ENCODE measurements around the gene RSRC2. TPM values are rescaled to one million over a fixed set of nuclear protein-coding genes. Genes with fewer than 3 reads are reported as not detected.
"Not testable (repeated sequence)": the region's sequence is repeated elsewhere in the genome, so short reads cannot be mapped to it uniquely, and the experiment has no call there.

The RSRC2 gene
- total RNA-seq, 3 donors from 2014 or later: 57.3 to 72.5 (median 60.4) TPM

- ATAC-seq (no peak), DNase-seq (no peak)
- Histone ChIP-seq H3K36me3 (ENCODE audit: low read depth) (peaks cover 11% of the 10 kb centered on the region), H3K9me3 (no peaks in the 10 kb centered on the region), H3K4me1 (ENCODE audit: low read depth) (no peaks in the 10 kb centered on the region), H3K4me3 (no peak overlapping the region)
- intact Hi-C loops (cut with DNase I, micrococcal nuclease): no loop called here
- TF ChIP-seq CTCF (IDR thresholded peaks at IDR 0.05): no peak
Measured at GRCh38 chr12:122486805-122487426, 39.8 kb downstream of the RSRC2 start.

GRCh38 chr12:122486360-122486759 lies 40.4 kb downstream of the RSRC2 start:
- H3K4me1 ChIP-seq (ENCODE audit: low read depth); ATAC-seq; H3K9me3 ChIP-seq; H3K4me3 ChIP-seq; intact Hi-C loops (cut with DNase I, micrococcal nuclease); DNase-seq: not testable (repeated sequence)
- H3K36me3 ChIP-seq (ENCODE audit: low read depth): peaks cover 11% of the 10 kb centered on the region

- H3K4me3 ChIP-seq; H3K9me3 ChIP-seq; H3K4me1 ChIP-seq (ENCODE audit: low read depth); ATAC-seq; DNase-seq; intact Hi-C loops (cut with DNase I, micrococcal nuclease): not testable (repeated sequence)
- H3K36me3 ChIP-seq (ENCODE audit: low read depth): peaks cover 11% of the 10 kb centered on the region
Measured at GRCh38 chr12:122484385-122484784, 42.4 kb downstream of the RSRC2 start.

GRCh38 chr12:122483969-122484368 lies 42.8 kb downstream of the RSRC2 start:
- DNase-seq (no peak), ATAC-seq (no peak)
- Histone ChIP-seq H3K9me3 (no peaks in the 10 kb centered on the region), H3K4me1 (ENCODE audit: low read depth) (no peaks in the 10 kb centered on the region), H3K4me3 (no peak overlapping the region), H3K36me3 (ENCODE audit: low read depth) (peaks cover 11% of the 10 kb centered on the region)
- intact Hi-C loops (cut with DNase I, micrococcal nuclease): no loop called here
- no peak for TF ChIP-seq CTCF (IDR thresholded peaks at IDR 0.05)

- no peak overlapping the region for H3K4me3 ChIP-seq
- DNase-seq (no peak), ATAC-seq (no peak)
- intact Hi-C loops (cut with DNase I, micrococcal nuclease): no loop called here
- peaks cover 7% of the 10 kb centered on the region for H3K36me3 ChIP-seq (ENCODE audit: low read depth)
- H3K4me1 ChIP-seq (ENCODE audit: low read depth): no peaks in the 10 kb centered on the region
- no peaks in the 10 kb centered on the region for H3K9me3 ChIP-seq
- no peak for TF ChIP-seq CTCF (IDR thresholded peaks at IDR 0.05)
Measured at GRCh38 chr12:122481861-122482260, 44.9 kb downstream of the RSRC2 start.

- DNase-seq: no peak
Measured at GRCh38 chr12:122480753-122481152, 46.0 kb downstream of the RSRC2 start.

More at GRCh38 chr12:122480753-122481152, 46.0 kb downstream of the RSRC2 start:
- no peak for TF ChIP-seq CTCF (IDR thresholded peaks at IDR 0.05)
- H3K9me3 ChIP-seq: no peaks in the 10 kb centered on the region
- no peaks in the 10 kb centered on the region for H3K4me1 ChIP-seq (ENCODE audit: low read depth)
- intact Hi-C loops (cut with DNase I, micrococcal nuclease): no loop called here
- no peak overlapping the region for H3K4me3 ChIP-seq
- no peak for ATAC-seq
- H3K36me3 ChIP-seq (ENCODE audit: low read depth): peaks cover 7% of the 10 kb centered on the region

Data from mucosa of descending colon (tissue), 3 donors.